Vagina (tissue), 2 donors: ENCODE data around the gene MUC22. TPM values are rescaled to one million over a fixed set of nuclear protein-coding genes. Genes with fewer than 3 reads are reported as not detected.
"Not testable (repeated sequence)": the region's sequence is repeated elsewhere in the genome, so short reads cannot be mapped to it uniquely, and the experiment has no call there.

Experiments
- DNase-seq, 2 donors: peaks; one replicate each; pipeline ENCODE4 v3.0.0-alpha.2; 2017; ENCODE audit errors: extremely low spot score in 2 of 2
- H3K27ac ChIP-seq: fragments of 200-600 bp; sonication (generic); one replicate; pipeline ENCODE4 v1.5.1; 2019
- H3K27me3 ChIP-seq: fragments of 200-600 bp; sonication (generic); one replicate; pipeline ENCODE4 v1.5.1; 2019
- H3K36me3 ChIP-seq, 2 donors: fragments of 200-600 bp; sonication (generic); one replicate each; pipeline ENCODE4 v1.5.1; 2017 to 2019
- H3K4me1 ChIP-seq: fragments of 200-600 bp; sonication (generic); one replicate; pipeline ENCODE4 v1.5.1; 2019
- H3K4me3 ChIP-seq, 2 donors: fragments of 200-600 bp; sonication (generic); 1 replicate in 1 of 2; 2 replicates in 1 of 2; pipeline ENCODE4 v1.5.1; 2016 to 2019
- H3K9me3 ChIP-seq: fragments of 200-600 bp; sonication (generic); one replicate; pipeline ENCODE4 v1.5.1; 2019
- POLR2A ChIP-seq, 2 donors: fragments of 450-650 bp; IDR thresholded peaks; one replicate each; pipeline ENCODE4 v1.6.1; 2017; ENCODE audit warnings: antibody characterized with exemption in 2 of 2, mild to moderate bottlenecking in 2 of 2, moderate library complexity in 2 of 2
- POLR2AphosphoS5 ChIP-seq, 2 donors: sonication (generic); formaldehyde crosslinking; IDR thresholded peaks; one replicate each; pipeline ENCODE4 v1.9.0; 2017; ENCODE audit warnings: antibody characterized with exemption in 2 of 2, mild to moderate bottlenecking in 2 of 2, low read depth in 1 of 2; ENCODE audit not compliant: insufficient read depth in 1 of 2
- intact Hi-C: fragments of 100-400 bp; cut with DNase I; formaldehyde crosslinking; loops from one replicate; pipeline ENCODE4 v1.15.1; 2023
- total RNA-seq: library from RNA; depleted of rRNA; stranded (reverse); fragments of >200 nt; gene quantifications from one replicate; pipeline ENCODE4 v1.2.3, GENCODE V29; 2016
- TF ChIP-seq, protein P1 (sequence below), 3 experiments: fragments of 450-650 bp in 2 of 3; fragments of 200-600 bp in 1 of 3; sonication (generic) in 1 of 3; IDR thresholded peaks; one replicate each; pipeline ENCODE4 v1.5.1; 2017 to 2019; ENCODE audit warnings: antibody characterized with exemption in 3 of 3, mild to moderate bottlenecking in 2 of 3, moderate library complexity in 2 of 3

MUC22 gene
- total RNA-seq, 1 donor from 2014 or later, result 2.9 TPM

DNA sequence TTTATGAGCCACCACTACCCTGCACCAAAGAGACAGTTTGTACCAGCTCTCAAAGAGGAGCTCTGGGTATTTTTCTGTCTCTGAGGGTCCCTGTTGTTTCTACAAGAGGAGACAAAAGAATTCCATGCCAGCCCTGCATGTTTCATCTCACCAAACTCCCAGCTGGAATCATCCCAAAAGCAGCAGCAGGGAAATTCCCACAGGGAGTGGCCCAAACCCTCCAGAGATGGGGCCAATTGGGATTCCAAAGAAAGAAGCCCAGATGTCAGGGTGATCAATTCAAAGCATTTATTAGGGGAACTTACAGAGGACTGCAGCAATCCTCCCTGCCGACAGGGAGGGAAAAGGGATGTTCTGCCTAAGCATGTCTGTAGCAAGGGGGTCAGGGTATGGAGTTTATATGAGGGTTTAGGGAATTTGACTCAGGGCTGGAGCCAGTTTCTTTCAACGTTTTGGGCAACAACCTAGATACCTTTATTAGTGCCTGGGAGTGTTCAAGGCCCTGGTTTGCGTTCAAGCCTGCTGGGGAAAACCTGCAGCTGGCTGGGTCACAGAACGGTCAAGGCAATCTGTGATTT, 47.2 kb downstream of the MUC22 start:
- no peak for DNase-seq
- Histone ChIP-seq H3K27ac (peak overlapping the region; percentile 56), H3K36me3 (no peaks in the 10 kb centered on the region), H3K27me3 (no peaks in the 10 kb centered on the region), H3K9me3 (no peaks in the 10 kb centered on the region), H3K4me3 (no peak overlapping the region), H3K4me1 (peaks cover 23% of the 10 kb centered on the region)
- no peak for TF ChIP-seq POLR2AphosphoS5 (IDR thresholded peaks at IDR 0.05; ENCODE audit: insufficient read depth in 1 of 2, low read depth in 1 of 2)
- TF ChIP-seq POLR2A (IDR thresholded peaks at IDR 0.05), result no peak
- TF ChIP-seq, protein P1, sequence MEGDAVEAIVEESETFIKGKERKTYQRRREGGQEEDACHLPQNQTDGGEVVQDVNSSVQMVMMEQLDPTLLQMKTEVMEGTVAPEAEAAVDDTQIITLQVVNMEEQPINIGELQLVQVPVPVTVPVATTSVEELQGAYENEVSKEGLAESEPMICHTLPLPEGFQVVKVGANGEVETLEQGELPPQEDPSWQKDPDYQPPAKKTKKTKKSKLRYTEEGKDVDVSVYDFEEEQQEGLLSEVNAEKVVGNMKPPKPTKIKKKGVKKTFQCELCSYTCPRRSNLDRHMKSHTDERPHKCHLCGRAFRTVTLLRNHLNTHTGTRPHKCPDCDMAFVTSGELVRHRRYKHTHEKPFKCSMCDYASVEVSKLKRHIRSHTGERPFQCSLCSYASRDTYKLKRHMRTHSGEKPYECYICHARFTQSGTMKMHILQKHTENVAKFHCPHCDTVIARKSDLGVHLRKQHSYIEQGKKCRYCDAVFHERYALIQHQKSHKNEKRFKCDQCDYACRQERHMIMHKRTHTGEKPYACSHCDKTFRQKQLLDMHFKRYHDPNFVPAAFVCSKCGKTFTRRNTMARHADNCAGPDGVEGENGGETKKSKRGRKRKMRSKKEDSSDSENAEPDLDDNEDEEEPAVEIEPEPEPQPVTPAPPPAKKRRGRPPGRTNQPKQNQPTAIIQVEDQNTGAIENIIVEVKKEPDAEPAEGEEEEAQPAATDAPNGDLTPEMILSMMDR (IDR thresholded peaks at IDR 0.05), result no peak
- intact Hi-C loops, result no loop called here

GRCh38 chr6:31058128-31058894, 48.0 kb downstream of the MUC22 start:
- Histone ChIP-seq H3K36me3 (no peaks in the 10 kb centered on the region), H3K27ac (peak overlapping the region; percentile 56), H3K27me3 (no peaks in the 10 kb centered on the region), H3K4me1 (peaks cover 23% of the 10 kb centered on the region), H3K4me3 (no peak overlapping the region), H3K9me3 (no peaks in the 10 kb centered on the region)
- intact Hi-C loops, result no loop called here
- DNase-seq, result no peak
- TF ChIP-seq, protein P1 (IDR thresholded peaks at IDR 0.05), result peak in 1 of 3 experiments; percentile 28
- TF ChIP-seq POLR2A (IDR thresholded peaks at IDR 0.05) (no peak), POLR2AphosphoS5 (IDR thresholded peaks at IDR 0.05; ENCODE audit: insufficient read depth in 1 of 2, low read depth in 1 of 2) (peak; percentile 17 to 46)

DNA sequence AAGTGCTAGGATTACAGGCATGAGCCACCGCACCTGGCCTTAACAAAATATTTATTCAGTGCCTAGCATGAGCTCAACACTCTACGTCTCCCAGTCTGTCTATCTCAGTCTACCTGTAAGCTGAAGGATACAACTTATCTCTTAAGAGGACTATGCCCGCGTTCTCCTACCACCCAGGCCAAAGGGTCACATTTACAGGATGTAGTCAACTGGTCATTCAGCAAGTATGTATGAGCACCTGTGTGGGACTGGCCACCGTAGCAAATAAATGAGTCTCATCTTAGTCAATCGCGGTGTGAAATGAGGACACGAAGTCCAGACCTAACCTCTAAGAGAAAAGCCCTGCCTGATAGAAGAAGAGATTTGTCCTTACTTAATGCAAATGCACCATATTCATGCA, 49.9 kb downstream of the MUC22 start:
- Histone ChIP-seq H3K27ac (no peak overlapping the region), H3K9me3 (no peaks in the 10 kb centered on the region), H3K4me1 (peaks cover 23% of the 10 kb centered on the region), H3K36me3 (no peaks in the 10 kb centered on the region), H3K4me3 (no peak overlapping the region), H3K27me3 (no peaks in the 10 kb centered on the region)
- intact Hi-C loops, result no loop called here
- TF ChIP-seq, protein P1 (IDR thresholded peaks at IDR 0.05), result no peak
- TF ChIP-seq POLR2AphosphoS5 (IDR thresholded peaks at IDR 0.05; ENCODE audit: insufficient read depth in 1 of 2, low read depth in 1 of 2) (no peak), POLR2A (IDR thresholded peaks at IDR 0.05) (no peak)
- no peak for DNase-seq

DNA sequence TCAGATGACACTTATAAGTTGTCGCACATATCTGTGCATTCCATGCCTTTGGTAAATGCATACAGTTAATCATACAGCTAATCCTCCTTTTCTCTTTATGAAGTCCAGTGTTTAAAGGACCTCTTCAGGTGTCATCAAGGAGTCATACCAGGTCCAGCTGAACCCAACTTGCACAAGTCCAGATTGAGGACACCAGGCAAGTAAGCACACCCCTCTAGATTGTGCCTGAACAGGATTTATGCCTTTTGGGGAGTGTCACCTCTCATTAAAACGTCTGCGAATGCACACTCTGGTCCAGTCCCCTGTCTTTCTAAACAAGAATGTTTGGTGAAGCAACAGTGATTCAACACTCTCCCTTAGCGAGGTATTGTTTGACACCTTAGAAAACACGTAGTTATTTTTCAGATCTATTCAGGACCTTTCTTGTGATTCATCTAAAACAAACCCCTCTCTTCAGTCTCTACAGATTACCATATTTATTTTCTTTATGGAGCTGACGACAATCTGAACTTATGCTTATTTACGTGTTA, 53.7 kb downstream of the MUC22 start:
- TF ChIP-seq POLR2AphosphoS5 (IDR thresholded peaks at IDR 0.05; ENCODE audit: insufficient read depth in 1 of 2, low read depth in 1 of 2) (no peak), POLR2A (IDR thresholded peaks at IDR 0.05) (no peak)
- TF ChIP-seq, protein P1 (IDR thresholded peaks at IDR 0.05), result no peak
- intact Hi-C loops, result no loop called here

GRCh38 chr6:31065556-31065955, 55.3 kb downstream of the MUC22 start:
- intact Hi-C loops, result loop anchor here (5.0 kb wide), 1 partner anchor 143 kb away; no protein-coding TSS in a partner anchor
- Histone ChIP-seq H3K4me1 (no peaks in the 10 kb centered on the region), H3K4me3 (no peak overlapping the region), H3K9me3 (no peaks in the 10 kb centered on the region), H3K27me3 (no peaks in the 10 kb centered on the region), H3K36me3 (no peaks in the 10 kb centered on the region), H3K27ac (no peak overlapping the region)
- DNase-seq, result no peak
- TF ChIP-seq, protein P1 (IDR thresholded peaks at IDR 0.05), result no peak
- TF ChIP-seq POLR2AphosphoS5 (IDR thresholded peaks at IDR 0.05; ENCODE audit: insufficient read depth in 1 of 2, low read depth in 1 of 2) (no peak), POLR2A (IDR thresholded peaks at IDR 0.05) (no peak)

More for the DNA sequence above, 53.7 kb downstream of the MUC22 start:
- Histone ChIP-seq H3K4me3 (no peak overlapping the region), H3K4me1 (no peaks in the 10 kb centered on the region), H3K27me3 (no peaks in the 10 kb centered on the region), H3K9me3 (no peaks in the 10 kb centered on the region), H3K27ac (no peak overlapping the region), H3K36me3 (no peaks in the 10 kb centered on the region)
- no peak for DNase-seq

- intact Hi-C loops, result loop anchor here (5.0 kb wide), 1 partner anchor 145 kb away; no protein-coding TSS in a partner anchor
- H3K4me3 ChIP-seq, H3K27me3 ChIP-seq, H3K9me3 ChIP-seq, H3K4me1 ChIP-seq, H3K36me3 ChIP-seq, H3K27ac ChIP-seq, DNase-seq: not testable (repeated sequence)
Measured at GRCh38 chr6:31067028-31067427, 56.8 kb downstream of the MUC22 start.
